ENCODE results near the gene HDGFL2.

HDGFL2 gene

GRCh38 chr19:4472174-4472974, at the start of gene HDGFL2:
HDGFL2 (plus strand) TSS chr19:4472297; CDS start chr19:4472351, 54 bp downstream.
- DNase-seq (ENCODE audit: low read depth in 2 of 2): peak in 1 of 2 donors; percentile 89

- no peak for DNase-seq (ENCODE audit: low read depth in 2 of 2)
Observed at GRCh38 chr19:4423416-4424126, 48.5 kb upstream of the HDGFL2 start.

GRCh38 chr19:4425537-4425936, 46.6 kb upstream of the HDGFL2 start:
- no peak for DNase-seq (ENCODE audit: low read depth in 2 of 2)

- no peak for DNase-seq (ENCODE audit: low read depth in 2 of 2)
Observed at GRCh38 chr19:4428326-4428975, 43.6 kb upstream of the HDGFL2 start.

GRCh38 chr19:4429256-4429655, 42.8 kb upstream of the HDGFL2 start:
- no peak for DNase-seq (ENCODE audit: low read depth in 2 of 2)

GRCh38 chr19:4429771-4430171, 42.3 kb upstream of the HDGFL2 start:
- no peak for DNase-seq (ENCODE audit: low read depth in 2 of 2)

GRCh38 chr19:4430760-4431159, 41.3 kb upstream of the HDGFL2 start:
- DNase-seq (ENCODE audit: low read depth in 2 of 2): no peak

GRCh38 chr19:4431296-4431695, 40.8 kb upstream of the HDGFL2 start:
- no peak for DNase-seq (ENCODE audit: low read depth in 2 of 2)

- no peak for DNase-seq (ENCODE audit: low read depth in 2 of 2)
Observed at GRCh38 chr19:4431808-4432674, 40.1 kb upstream of the HDGFL2 start.

GRCh38 chr19:4432918-4433506, 39.1 kb upstream of the HDGFL2 start:
- DNase-seq (ENCODE audit: low read depth in 2 of 2): no peak

GRCh38 chr19:4434391-4434790, 37.7 kb upstream of the HDGFL2 start:
- no peak for DNase-seq (ENCODE audit: low read depth in 2 of 2)

GRCh38 chr19:4436231-4436630, 35.9 kb upstream of the HDGFL2 start:
- DNase-seq (ENCODE audit: low read depth in 2 of 2): no peak

- no peak for DNase-seq (ENCODE audit: low read depth in 2 of 2)
Observed at GRCh38 chr19:4437103-4437502, 35.0 kb upstream of the HDGFL2 start.

GRCh38 chr19:4439243-4439642, 32.9 kb upstream of the HDGFL2 start:
- DNase-seq (ENCODE audit: low read depth in 2 of 2): no peak

- DNase-seq (ENCODE audit: low read depth in 2 of 2): no peak
Observed at GRCh38 chr19:4441994-4442818, 29.9 kb upstream of the HDGFL2 start.

GRCh38 chr19:4442819-4443146, 29.3 kb upstream of the HDGFL2 start:
- DNase-seq (ENCODE audit: low read depth in 2 of 2): no peak

GRCh38 chr19:4443188-4443587, 28.9 kb upstream of the HDGFL2 start:
- no peak for DNase-seq (ENCODE audit: low read depth in 2 of 2)

GRCh38 chr19:4443966-4444764, 27.9 kb upstream of the HDGFL2 start:
- no peak for DNase-seq (ENCODE audit: low read depth in 2 of 2)

All from stimulated activated CD4-positive, alpha-beta T cell treated with anti-CD3 and anti-CD28 coated beads, Interleukin-1b, Interleukin-23, amount 100 ng/mL, for 1 hour (primary cell).